GM12875 (cell line): ENCODE results near the gene CAMKK1.

Experiments used
- H3K4me3 ChIP-seq: one replicate; pipeline ENCODE4 v1.5.1; 2011; ENCODE audit warnings: low read depth, low read length, control low read depth
- CTCF ChIP-seq: IDR thresholded peaks from 2 replicates; pipeline ENCODE4 v1.5.1; 2011; ENCODE audit warnings: low read depth, mild to moderate bottlenecking, control low read depth, inconsistent platforms, low read length, moderate library complexity, borderline replicate concordance; ENCODE audit not compliant: insufficient read depth

CAMKK1 gene

DNA sequence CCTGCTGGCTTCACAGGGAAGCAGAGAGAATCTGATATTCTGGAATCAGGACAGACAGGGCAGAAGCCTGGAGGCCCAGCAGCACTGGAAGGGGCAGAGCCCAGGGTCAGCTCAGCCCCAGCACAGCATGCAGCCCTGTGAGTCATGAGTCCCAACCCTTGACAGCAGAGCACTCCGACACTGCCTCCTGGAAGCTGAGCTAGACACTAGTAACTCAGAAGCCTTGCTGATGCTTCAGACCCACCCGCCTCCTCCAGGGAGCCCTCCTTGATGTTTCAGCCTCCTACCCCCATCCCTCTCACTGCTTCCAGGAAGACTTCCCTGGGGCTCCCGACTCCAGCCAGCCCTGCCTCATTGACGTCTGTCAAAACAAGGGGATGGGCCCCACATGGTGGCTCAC lies 6.9 kb downstream of the CAMKK1 start:
- H3K4me3 ChIP-seq, result no peak overlapping the region
- TF ChIP-seq CTCF, result no peak

- TF ChIP-seq CTCF, result no peak
- no peak overlapping the region for H3K4me3 ChIP-seq
These were observed 7.6 kb downstream of the CAMKK1 start for GRCh38 chr17:3885271-3885670.

- no peak for TF ChIP-seq CTCF
These were observed 8.7 kb downstream of the CAMKK1 start for GRCh38 chr17:3884188-3884587.

GRCh38 chr17:3882276-3882675 lies 10.6 kb downstream of the CAMKK1 start:
- TF ChIP-seq CTCF, result no peak

More at GRCh38 chr17:3884188-3884587, 8.7 kb downstream of the CAMKK1 start:
- H3K4me3 ChIP-seq, result no peak overlapping the region

DNA sequence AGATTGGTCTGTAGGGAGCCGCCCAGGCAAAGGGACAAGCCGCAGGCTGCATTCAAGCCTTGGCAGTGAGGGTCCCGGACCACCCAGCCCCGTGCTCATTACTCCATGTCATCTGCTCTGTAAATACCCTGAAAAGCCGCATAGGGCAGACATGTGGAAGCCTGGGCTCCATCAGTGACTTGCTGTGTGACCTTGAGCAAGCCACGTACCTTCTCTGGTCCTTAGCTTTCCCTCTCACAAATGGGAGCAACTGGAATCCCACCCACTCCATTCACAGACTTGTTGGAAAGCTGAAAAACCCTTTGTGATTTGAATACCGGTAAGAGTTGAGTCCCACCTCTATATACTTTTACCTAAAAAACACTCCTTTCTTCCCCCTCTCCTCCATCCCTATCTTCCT lies 11.9 kb downstream of the CAMKK1 start:
- TF ChIP-seq CTCF, result no peak
- H3K4me3 ChIP-seq, result no peak overlapping the region

More at GRCh38 chr17:3882276-3882675, 10.6 kb downstream of the CAMKK1 start:
- no peak overlapping the region for H3K4me3 ChIP-seq

DNA sequence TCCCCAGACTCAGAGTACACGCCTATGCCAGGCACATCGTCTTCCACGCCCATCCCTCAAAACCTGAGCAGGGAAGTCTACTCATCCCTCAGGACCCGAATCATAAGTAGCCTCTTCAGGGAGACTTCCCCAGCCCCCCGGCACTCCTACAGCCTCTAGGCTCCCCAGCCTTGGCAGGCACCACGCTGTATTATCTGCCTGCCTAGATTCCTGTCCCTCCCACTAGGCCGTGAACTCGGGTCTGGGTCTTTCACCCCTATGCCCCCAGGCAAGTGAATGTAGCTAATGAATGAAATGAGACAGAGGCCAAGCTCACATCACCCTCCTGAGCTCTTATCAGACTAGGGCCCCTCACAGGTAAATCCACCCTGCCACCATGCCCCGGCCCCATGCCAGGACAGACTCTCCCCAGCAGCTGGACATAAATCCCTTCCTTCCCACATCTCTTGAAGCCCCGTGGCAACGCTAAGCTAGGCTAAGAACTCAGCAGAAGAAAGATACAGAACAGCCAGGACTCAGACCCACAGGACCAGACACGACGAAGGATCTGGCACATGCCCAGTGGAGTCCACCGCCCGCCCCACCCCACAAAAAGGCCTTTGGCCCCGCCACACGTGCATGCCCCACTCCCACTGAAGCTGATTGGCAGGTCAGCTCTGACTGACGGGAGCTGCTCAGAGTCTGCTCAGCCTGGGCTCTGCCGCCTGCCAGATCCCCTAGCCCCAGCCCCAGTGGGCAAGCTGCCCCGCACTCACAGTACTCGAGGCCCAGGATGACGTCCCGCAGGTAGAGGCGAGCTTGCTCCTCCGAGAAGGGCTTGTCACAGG lies 13.0 kb downstream of the CAMKK1 start:
- no peak for TF ChIP-seq CTCF
- no peak overlapping the region for H3K4me3 ChIP-seq

DNA sequence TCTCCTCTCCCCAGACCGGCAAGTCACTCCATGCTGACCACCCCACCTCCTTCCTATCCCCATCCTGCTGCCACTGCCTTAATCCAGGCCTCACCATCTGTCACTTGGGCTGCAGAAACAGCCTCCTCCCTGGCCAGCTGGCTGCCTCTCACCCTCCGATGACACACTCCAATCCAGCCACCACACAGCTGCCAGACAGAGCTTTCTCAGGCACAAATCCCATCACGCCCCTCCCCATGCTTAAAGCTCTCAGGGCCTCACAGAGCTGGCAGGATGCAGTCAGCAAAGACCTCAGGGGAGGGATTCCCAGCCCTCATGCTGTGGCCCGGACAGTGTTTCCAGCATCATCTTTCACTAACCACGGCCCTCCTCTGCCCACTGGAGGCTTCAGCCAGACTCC lies 13.7 kb downstream of the CAMKK1 start:
- no peak overlapping the region for H3K4me3 ChIP-seq
- no peak for TF ChIP-seq CTCF
